ENCODE results near the gene CARD10.
A peak's percentile ranks its signal among the peaks of the same experiment; 100 is the strongest.

The CARD10 gene

DNA sequence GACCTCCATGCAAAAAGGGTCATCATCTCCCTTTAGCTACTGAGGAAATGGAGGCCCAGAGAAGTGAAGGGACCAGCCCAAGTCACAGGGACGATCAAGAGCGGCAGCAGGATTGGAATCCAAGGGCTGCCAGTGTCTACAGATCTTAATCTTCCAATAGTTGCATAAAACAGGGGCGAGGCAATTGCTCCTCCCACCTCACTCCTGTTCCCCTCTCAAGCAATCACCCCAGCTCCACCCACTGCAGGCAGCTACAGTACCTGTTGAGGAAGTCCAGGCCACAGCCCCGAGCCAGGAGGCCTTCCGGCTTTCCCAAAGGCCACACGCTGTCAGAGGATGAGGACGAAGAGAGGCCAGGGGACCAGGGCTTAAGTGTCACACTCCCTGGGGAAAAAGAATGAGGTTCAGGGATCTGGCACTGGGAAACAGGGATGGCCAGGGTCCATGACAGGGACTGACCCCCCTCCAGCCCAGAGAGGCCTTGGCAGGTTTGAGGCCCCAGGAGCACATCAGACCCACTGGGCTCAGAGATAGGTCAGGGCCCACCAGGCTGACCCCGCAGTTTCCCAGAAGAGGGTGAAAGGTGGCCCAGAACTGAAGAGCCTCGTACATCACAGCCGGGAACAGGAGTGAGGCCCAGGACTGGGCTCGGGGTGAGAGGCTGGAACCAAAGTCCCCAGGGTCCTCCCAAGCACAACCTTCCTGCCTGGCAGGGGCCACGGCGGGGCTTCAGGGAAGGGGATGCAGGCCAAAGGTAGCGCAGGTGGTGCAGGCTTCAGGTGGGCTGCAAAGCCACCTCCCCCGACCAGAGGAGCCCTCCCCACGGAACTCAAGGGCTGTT, 16.7 kb downstream of the CARD10 start:
- no peak for DNase-seq

- DNase-seq = no peak
Observed at GRCh38 chr22:37501610-37502341, 17.4 kb downstream of the CARD10 start.

GRCh38 chr22:37500745-37501609, 18.2 kb downstream of the CARD10 start:
- DNase-seq = no peak

DNA sequence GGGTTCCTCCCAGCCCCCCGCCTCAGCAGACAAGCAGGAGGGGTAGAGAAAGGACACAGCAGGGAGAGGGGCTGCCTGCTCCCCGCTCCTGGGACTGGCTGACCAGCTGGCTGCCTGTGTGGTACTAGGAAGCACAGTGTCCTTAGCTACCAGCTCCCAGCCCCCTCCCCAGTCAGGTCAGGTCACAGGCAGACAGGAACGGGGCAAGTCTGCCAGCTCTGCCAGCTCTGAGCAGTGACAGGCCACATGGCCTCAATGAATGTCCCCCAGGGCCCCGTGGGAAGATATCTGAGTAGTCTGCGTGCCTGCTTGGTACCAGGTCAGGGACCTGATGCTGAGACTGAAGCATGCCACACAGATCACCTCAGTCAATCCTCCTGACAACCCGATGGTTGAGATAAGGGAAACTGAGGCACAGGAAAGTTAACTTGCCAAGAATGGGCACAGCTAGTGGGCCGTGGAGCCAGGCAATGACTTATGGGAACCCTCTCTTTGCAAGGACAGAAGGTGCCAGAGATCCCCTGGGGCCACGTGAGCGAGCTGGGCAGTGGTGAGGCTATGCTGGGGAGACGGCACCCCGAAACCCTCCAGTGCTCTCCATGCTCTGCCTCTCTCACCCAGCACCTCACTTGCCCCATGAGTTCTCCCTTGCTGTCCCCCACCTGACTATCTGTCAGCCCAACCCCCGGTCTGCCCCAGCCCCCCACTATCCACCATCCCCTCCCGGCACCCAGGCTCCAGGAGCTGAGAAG, 19.2 kb downstream of the CARD10 start:
- no peak for DNase-seq

- DNase-seq = no peak
Observed at GRCh38 chr22:37499027-37499707, 20.0 kb downstream of the CARD10 start.

GRCh38 chr22:37498289-37498909, 20.8 kb downstream of the CARD10 start:
- peak; percentile 66 for DNase-seq

GRCh38 chr22:37497062-37497599, 22.1 kb downstream of the CARD10 start:
- no peak for DNase-seq

GRCh38 chr22:37496651-37497050, 22.6 kb downstream of the CARD10 start:
- no peak for DNase-seq

- DNase-seq = no peak
Observed at GRCh38 chr22:37493979-37494378, 25.2 kb downstream of the CARD10 start.

- peak; percentile 46 for DNase-seq
Observed at GRCh38 chr22:37492428-37493344, 26.5 kb downstream of the CARD10 start.

GRCh38 chr22:37491559-37492427, 27.4 kb downstream of the CARD10 start:
- DNase-seq = no peak

GRCh38 chr22:37491106-37491505, 28.1 kb downstream of the CARD10 start:
- no peak for DNase-seq

DNA sequence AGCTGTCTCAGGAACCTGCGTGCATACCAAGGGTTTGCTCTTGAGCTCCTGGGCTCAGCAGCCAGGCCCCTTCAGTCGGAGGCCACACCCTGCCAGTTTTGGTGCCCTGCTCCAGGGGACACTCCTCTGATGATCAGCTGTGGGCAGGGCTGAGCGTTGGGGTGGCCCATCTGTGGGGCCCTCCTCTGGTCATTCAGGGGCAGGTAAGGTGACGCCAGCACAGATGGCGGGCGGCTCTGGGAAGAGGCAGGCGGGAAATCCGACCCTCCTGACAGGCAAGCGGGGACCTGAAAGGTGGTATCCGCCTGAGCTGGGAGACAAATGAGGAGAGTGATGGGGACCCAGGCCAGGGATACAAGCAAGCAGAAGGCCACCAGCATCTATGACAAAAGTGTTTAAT, 29.2 kb downstream of the CARD10 start:
- no peak for DNase-seq

GRCh38 chr22:37488337-37489135, 30.7 kb downstream of the CARD10 start:
- DNase-seq = no peak

GRCh38 chr22:37487571-37487970, 31.6 kb downstream of the CARD10 start:
- DNase-seq = no peak

DNA sequence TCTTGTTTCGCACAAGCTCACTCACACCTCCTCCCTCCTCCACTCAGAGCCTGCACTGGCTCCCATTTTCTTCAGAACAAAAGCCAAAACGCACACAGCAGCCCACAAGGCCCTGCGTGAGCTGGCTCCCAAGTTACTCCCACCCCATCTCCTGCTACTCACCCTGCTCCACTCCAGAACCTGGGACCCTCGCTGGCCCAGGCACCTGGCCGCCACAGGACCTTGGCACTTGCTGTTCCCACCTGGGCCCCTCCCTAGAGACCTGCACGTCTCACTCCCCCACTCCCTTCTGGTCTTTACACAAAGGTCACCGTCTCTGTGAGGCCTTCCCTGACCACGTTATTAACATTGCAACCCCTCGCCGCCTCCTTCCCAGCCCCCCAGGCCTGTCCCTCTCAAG, 32.1 kb downstream of the CARD10 start:
- DNase-seq = no peak

- peak; percentile 64 for DNase-seq
Observed at GRCh38 chr22:37486224-37486845, 32.9 kb downstream of the CARD10 start, which contains the start of gene MFNG. Gene MFNG, minus strand, starts transcription at chr22:37486384. Its CDS starts 207 bp downstream, at chr22:37486177.
